Hindlimb muscle (tissue), 1 donor: ENCODE results near the gene MCOLN3. TPM values are rescaled to one million over a fixed set of nuclear protein-coding genes. Genes with fewer than 3 reads are reported as not detected.
"Not testable (repeated sequence)": the region's sequence is repeated elsewhere in the genome, so short reads cannot be mapped to it uniquely, and the experiment has no call there.

Experiments used
- DNase-seq: peaks from one replicate; pipeline ENCODE4 v3.0.0-alpha.2; 2013
- polyA plus RNA-seq: library from polyadenylated mRNA; unstranded; fragments of 120-200 nt; gene quantifications from one replicate; pipeline ENCODE4 v1.2.1, GENCODE V29; 2013; ENCODE audit not compliant: insufficient read length

The MCOLN3 gene
- polyA plus RNA-seq, 1 donor = 2.2 TPM

DNA sequence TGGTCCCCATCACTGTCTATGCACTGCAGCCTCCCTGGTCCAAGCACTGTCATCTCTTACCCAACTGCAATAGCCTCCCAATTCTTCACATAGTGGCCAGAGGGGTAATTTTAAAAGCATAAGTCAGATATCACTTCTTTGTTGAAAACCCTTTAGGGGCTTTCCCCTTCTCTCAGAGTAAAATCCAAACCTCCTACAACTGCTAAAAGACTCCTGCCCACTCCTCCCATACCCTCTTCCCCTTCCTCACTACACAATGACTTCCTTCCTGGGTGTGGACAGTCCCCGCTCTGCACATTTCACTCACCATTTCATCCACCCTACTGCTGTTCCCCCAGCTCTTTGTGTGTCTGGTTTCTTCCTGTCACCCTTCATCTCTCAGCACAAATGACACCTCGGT is 59.7 kb downstream of the MCOLN3 start:
- no peak for DNase-seq

DNA sequence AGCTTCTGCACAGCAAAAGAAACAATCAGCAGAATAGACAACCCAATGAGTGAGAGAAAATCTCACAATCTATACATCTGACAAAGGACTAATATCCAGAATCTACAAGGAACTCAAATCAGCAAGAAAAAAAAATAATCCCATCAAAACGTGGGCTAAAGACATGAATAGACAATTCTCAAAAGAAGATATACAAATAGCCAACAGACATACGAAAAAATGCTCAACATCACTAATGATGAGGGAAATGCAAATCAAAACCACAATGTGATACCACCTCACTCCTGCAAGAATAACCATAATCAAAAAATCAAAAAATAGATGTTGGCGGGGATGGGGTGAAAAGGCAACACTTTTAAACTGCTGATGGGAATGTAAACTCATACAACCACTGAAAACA is 61.7 kb downstream of the MCOLN3 start:
- DNase-seq = not testable (repeated sequence)

DNA sequence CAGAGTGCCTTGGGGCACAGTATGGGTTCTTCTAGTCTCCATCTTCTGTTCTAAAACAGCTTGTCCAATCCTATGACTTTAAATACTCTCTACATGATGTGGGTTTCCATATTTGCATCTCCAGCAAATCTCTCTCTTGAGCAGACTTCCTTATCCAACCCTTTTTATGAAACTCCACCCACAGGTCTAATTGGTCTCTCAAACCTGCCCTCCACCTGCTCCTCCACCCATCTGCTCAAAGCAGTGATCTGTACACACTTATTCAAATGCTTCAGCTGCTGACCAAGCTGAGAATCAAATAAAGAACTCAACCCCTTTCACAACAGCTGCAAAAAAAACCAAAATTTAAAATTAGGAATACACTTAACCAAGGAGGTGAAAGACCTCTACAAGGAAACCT is 62.9 kb downstream of the MCOLN3 start:
- DNase-seq = no peak

DNA sequence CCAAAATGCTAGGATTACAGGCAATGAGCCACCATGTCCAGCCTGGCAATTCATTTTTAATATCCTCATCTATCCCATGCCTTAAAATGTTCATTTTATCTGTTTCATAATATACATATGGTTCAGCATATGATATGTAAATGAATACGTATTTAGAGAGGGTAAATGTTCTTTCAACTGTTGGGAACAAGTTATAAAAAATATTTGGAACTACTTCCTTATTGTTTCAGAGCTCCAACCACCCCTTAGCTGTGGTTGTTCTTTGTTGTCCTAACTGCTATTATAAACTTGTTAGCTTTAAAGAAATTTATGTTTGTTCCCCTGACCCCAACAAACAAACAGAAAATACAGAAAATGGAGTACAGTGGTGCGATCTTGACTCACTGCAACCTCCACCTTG is 65.9 kb downstream of the MCOLN3 start:
- no peak for DNase-seq

DNA sequence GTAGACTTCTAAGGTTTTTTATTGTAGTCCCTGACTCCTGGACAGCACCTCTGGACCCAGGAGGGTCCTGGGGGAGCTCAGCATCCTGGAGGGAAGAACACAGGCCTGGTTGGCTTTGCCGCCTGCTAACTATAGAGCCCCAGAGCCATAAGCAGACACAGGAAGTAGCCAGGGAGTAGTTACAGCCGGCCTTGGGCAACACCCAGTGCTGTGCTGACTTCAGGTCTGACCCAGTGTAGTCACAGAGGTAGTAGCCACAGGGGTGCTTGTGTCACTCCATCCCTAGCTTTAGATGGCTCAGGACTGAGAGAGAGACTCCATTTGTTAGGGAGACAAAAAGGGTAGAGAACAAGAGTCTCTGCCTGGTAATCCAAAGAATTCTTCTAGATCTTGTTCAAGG is 73.3 kb downstream of the MCOLN3 start:
- no peak for DNase-seq

DNA sequence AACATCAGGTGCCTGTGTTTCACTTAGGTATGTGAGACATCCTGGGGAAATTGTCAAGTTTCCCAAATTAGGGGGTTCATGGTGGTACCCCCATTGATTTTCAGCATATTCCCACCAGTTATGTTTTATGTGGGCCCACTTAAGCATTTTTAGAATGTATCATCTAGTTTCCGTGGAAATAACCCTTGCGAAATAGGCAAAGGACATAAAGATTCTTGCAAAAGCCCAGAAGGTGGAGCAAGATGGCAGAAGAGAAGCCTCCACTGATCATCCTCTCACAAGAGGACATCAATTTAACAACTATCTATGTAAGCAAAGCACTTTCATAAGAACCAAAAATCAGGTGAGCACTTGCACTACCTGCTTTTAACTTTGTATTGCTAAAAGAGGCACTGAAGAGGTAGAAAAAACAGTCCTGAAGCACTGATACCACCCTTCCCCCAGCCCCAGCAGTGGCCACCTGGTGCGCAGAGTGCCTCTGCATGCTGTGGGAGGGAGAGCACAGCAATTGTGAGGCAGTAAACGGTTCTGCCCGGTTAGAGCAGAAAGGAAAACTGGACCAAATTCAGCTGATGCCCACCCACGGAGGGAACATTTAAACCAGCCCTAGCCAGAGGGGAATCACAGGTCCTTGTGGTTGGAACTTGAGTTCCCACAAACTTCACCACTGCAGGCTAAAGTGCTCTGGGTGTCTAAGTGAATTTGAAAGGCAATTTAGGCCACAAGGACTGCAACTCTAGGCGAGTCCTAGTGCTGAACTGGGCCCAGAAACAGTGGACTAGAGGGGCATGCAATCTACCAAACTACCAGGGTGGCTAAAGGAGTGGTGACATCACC is 74.6 kb downstream of the MCOLN3 start:
- no peak for DNase-seq

DNA sequence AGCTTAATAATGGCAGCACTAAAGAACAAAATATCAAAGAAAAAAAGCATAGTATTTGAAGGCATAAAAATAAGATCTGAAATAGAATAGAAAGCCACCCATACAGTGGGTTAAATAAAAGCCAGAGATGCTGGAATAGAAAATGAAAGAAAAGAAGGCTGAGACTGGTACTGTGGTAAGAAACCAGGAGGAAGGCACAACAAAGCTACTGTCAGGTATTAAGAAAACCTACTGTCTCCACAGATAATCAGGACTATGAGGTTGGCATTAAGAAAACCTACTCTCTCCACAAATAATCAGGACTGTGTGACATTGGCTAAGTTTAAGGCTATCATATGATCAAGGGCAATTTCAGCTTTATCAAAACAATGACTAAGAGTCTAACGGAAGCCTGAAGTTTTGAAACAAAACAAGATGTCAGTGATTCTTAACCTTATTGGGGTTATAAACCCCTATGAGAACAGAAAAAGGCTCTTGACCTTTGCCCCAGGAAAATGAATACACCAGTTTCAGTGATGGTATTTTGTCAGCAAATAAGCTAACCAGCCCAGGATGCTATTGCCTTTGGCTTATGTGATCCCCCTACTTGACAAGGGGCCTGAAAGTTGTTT is 75.8 kb downstream of the MCOLN3 start:
- no peak for DNase-seq

DNA sequence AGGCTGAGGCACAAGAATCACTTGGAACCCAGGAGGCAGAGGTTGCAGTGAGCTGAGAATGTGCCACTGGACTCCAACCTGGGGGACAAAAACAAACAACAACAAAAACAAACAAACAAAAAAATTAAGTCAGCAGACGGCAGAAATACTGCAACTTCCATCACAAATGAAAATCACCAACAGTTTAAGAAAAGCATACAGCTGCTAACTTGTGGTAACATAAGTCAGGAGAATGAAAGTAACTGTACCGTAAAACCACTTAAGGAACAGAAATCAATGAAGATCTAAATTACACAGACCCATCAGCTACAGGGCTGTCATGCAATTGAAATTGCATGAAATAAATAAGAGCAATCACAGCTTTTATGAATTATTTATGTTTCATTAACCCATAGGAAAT is 76.3 kb downstream of the MCOLN3 start:
- DNase-seq = no peak

DNA sequence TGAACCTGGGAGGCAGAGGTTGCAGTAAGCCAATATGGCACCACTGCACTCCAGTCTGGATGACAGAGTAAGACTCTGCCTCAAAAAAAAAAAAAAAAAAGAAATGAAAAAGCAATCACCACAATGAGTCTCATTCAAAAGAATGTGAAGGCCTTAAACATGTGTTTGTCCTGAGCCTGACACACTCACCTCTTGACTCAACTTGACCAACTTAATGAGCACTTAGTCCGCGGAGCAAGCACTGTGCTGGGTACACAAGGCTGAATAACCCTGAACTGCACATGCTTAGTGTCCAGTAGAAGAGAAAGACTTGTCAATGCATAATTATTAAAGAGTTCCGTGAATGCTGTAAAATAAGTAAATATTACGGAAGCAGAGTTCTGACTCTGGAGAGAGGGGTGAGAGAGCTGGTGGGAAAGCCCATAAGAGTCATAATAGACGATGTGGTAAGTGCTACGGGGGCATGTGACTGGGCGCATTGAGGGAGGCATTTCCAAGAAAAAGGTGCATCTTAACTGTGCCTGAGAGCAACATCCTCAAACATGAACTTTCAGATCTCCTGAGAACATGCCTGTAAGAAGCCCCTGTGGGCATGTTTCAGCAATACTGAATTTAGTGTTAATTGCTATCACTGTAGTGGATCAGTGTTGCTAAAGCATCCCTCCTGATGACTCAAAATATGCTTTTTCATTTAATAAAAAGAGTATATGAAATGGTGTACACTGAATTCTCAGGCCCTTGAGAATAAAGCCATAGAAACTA is 78.6 kb downstream of the MCOLN3 start:
- DNase-seq = no peak

DNA sequence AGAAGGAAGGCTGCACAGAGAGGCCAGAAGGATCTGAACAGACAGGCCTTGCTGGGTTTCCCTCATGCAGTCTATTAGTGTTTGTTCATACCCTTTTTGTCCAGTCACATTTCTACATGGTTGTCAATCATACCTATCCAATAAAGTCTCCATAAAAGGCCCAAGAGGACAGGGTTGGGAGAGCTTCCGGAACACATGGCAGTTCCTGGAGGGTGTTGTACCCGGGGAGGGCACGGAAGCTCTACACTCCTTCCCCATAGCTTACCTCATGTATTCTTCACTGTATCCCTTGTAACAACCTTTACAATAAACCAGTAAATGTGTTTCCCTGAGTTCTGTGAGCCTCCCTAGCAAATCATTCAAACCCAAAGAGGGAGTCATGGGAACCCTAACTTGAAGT is 79.4 kb downstream of the MCOLN3 start:
- DNase-seq = no peak

DNA sequence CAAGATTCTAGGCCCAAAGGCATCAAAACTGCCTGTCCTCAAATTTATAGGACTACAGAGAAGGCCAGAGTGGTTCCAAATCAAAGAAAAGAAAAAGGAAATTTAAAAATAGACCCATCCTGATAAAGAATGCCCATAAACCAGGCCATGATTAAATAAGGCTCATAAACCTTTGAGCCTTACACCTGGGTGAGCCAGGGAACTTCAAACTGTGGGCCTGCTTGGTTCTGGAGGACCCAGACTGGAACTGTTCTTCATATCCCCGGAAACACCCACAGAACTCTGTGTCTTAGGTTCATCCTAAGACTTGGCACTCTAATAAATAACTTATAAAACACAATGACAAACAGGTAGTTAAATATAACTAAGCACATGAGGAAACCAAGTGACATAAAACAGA is 80.2 kb downstream of the MCOLN3 start:
- DNase-seq = no peak

Other genes starting within 250 kb of the MCOLN3 start
- gene LPAR3, start 155.3 kb downstream of the MCOLN3 start, polyA plus RNA-seq = 0.12 TPM
- 0.08 TPM for gene MCOLN2, start 51.4 kb downstream of the MCOLN3 start, polyA plus RNA-seq
- 2.4 TPM for gene SYDE2, start 152.5 kb upstream of the MCOLN3 start, polyA plus RNA-seq
- gene C1orf52, start 211.2 kb upstream of the MCOLN3 start, polyA plus RNA-seq = 23.6 TPM
- 9.5 TPM for gene BCL10, start 228.1 kb upstream of the MCOLN3 start, polyA plus RNA-seq